Measurements from ENCODE around the gene SLC9A3.

The SLC9A3 gene

DNA sequence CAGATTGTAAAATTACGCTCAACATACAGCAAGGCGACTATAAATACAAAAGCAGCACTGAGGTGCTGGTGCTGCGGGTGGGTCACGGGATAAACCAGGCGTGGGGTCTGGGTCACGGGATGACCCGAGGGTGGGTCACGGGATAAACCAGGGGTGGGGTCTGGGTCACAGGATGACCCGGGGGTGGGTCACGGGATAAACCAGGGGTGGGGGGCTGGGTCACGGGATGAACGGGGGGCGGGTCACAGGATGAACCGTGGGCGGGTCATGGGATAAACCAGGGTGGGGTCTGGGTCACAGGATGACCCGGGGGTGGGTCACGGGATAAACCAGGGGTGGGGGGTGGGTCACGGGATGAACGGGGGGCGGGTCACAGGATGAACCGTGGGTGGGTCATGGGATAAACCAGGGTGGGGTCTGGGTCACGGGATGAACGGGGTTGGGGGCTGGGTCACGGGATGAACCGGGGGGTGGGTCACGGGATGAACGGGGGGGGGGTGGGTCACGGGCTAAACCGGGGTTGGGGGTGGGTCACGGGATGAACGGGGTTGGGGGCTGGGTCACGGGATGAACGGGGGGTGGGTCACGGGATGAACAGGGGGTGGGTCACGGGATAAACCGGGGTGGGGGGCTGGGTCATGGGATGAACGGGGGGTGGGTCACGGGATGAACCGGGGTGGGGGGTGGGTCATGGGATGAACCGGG is 30.2 kb upstream of the SLC9A3 start:
- DNase-seq = no peak

- no peak for DNase-seq
Observed at GRCh38 chr5:553874-554273, 29.6 kb upstream of the SLC9A3 start.

DNA sequence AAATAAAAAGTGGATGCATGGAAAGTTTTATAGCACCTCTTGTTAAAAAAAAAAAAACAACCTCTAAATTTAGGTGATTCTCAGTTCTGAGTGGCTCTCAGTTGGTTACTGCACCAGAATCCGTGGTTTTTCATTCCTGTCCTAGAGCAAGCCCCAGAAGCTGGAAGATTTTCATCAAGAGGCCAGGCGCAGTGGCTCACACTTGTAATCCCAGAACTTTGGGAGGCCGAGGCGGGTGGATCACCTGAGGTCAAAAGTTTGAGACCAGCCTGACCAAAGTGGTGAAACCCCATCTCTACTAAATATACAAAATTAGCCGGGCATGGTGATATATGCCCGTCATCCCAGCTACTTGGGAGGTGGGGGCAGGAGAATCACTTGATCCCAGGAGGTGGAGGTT is 27.2 kb upstream of the SLC9A3 start:
- no peak for DNase-seq

GRCh38 chr5:549229-549628 is 25.0 kb upstream of the SLC9A3 start:
- DNase-seq = no peak

DNA sequence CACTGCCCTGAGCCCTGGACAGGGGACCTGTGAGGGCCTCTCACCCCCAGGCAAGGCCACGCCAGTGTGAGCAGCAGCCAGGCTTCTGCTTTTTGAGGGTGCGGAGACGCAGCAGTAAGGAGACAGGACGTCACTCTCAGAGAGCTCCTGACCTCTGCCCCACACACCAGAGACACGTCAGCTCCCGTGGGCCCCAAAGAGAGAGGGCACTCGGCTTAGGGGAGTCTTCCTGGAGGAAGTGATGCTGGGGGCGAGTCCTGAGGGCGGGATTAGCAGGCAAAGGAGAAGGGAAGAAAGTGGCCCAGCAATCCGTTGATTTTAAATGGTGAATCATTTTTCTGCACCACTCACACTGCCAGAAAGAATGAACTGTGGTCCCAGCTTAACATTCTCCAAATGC is 24.0 kb upstream of the SLC9A3 start:
- no peak for DNase-seq

DNA sequence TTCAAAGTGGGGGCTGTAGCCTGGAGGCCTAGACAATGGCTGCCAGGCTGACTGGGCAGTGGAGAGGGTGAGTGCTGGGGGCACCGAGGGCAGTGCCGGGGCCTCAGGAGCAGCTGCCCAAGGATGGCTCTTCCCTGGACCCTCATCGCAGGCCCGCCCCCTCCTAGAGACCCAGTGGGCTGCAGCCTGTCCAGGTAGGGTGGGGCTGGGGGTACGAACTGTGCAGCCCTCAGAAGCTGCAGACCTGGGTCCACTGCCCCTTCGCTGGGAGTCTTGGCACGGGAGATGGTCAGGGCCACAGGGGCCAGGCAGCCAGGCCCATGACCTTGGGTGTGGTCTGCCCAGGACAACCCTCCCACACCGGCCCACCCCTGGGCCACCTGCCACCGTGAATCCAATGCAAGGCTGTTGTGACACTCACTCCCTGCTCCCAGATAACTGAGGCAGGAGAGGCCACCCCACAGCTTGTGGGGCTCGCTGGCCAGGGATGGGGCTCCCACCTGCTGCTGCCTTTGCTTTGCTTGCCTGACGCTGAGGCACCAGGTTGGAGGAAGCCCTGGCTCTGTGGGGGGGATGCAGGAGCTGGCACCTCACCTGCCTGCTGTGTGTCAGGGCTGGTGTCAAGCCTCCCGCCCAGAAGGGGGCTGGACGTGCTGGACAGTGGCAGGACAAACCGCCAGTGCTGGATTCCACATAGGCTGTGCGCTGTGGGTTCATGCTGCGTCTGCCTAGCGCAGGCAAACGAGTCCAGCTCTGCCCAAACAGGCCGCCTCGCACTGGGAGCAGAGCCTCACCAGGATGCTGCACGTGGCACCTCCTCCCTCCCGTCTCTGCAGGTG is 23.1 kb upstream of the SLC9A3 start:
- no peak for DNase-seq

- no peak for DNase-seq
Observed at GRCh38 chr5:546376-546908, 22.2 kb upstream of the SLC9A3 start.

DNA sequence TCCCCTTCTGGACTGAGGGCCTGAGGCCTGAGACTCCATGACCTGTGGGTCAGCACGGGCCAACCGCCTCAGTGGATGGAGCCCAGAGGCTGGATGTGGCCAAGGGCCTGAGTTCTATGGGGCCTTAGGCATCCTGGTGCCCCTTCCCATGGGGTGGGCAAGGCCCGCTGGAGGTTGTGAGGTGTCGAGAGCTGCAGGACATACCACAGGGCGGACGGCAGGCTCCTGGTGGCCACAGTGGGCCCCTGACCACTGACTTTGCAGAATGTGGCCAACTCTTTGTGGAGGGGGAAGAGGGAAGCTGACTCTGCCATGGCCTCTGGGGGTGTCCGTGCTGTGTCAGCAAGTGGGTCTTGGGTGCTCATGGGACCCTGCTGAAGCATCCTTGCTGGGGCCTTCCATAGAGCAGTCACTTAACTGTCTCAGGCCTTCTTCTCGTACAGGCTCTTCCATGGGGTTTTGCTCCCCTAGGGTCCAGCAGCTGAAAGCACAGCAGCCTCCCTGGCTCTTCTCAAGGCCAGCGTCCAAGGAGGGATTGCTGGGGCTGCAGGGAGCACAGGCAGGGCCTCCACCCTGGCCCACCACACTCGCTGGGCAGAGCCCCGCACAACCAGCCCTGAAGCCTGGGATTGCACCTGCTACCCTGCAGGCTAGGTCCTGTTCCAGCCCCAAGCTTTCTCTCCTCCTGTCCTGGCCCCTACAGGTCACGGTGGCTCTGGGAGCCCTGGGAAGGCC is 21.6 kb upstream of the SLC9A3 start:
- no peak for DNase-seq

GRCh38 chr5:544675-545355 is 20.6 kb upstream of the SLC9A3 start:
- DNase-seq = no peak

DNA sequence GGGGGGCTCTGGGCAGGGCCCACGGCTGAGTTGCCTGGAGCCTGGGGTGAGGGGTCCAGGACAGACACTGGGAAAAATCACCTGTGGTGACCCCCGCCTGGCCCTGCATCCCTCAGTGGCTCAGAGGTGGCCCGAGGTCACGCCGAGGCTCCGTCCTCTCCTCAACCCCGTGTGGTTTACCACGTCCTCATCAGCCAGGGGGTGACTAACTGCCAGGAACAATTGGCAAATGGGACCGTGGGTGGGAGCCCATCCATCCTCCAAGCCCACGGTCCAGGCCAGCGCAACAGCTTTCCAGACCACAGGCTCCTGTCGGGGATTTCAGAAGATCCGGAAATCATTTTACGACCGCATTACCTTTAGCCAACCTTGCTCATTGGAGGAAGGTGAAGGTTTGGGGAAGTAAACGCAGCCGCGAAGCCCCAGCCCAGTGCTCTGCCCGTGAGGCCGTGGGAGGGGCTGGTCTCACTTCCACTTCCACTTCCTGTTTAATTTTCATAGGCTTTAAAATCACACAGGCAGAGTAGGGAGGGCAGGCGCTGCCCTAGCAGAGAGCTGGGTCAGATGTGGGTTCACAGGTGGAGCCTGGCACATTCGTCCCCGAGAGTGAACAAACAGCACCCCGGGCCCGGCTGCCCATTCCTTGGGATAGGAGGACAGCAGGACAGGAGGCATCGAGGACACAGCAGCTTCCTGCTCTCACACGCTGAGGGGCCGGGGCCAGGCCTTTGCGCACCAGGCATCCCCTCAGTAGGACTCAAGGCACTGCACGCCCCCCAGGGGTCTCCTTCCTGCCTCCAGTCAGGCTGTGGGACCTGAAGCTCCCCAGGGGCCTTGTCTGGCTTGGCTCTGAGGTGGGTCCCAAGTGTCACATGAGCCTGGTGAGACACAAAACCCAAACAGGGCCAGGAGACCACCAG is 19.8 kb upstream of the SLC9A3 start:
- no peak for DNase-seq

DNA sequence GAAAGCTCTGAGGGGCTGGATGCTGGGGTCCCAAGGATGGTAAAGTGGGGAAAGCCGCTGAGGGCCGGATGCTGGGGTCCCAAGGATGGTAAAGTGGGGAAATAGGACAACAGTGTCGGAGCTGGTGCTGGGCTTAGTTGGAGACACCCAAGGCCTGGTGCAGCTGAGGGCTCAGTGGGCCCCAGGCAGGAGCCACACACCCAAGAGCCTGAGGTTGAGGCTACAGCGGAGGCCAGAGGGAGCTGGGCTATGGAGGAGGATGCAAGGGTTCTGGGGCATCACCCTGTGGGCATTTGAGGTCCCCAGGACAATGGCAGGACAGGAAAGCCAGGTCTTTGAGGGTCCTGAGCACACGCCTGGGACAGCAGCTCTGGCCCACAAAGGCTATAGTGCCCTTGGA is 19.1 kb upstream of the SLC9A3 start:
- DNase-seq = no peak

DNA sequence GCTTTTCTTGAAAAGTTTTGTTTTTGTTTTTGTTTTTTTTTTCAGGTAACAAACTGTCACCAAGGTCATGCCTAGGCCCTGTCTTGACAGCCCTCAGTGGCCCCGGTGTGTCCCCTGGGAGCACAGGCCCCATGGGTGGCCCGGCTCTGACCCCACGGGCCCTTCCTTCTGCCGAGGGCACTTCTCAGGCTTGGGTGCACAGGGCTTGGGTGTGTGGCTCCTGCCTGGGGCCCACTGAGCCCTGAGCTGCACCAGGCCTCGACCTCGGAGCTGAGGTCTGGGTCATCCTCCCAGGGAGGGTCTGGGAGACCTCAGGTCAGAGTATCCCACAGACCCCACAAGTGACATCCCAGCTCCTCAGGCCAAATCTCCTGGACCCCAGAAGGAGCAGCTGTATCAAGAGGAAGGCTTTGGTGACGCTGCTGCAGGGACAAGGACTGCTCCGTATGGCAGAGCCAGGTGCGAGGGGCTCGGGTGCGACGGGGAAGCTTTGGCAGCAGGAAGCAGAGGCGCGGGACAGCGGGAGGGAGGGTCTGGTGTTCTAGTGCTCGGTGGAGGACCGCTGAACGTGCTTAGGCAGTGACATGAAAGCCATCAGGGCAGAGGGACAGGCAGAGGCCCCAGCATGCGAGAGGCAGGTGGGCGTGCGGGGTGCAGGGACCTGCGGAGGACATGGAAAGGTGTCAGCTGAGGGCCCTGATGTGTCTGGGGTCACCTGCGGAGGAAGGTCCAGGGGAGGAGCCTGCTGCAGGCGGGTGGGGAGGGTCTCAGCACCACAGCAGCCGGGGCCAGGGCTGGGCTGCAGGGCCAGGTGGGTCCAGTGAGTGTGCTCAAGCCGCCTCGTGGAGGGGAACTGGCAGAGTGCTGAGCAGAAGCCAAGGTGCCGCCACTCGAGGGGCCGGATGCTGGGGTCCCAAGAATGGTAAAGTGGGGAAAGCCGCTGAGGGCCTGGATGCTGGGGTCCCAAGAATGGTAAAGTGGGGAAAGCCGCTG is 18.4 kb upstream of the SLC9A3 start:
- no peak for DNase-seq

DNA sequence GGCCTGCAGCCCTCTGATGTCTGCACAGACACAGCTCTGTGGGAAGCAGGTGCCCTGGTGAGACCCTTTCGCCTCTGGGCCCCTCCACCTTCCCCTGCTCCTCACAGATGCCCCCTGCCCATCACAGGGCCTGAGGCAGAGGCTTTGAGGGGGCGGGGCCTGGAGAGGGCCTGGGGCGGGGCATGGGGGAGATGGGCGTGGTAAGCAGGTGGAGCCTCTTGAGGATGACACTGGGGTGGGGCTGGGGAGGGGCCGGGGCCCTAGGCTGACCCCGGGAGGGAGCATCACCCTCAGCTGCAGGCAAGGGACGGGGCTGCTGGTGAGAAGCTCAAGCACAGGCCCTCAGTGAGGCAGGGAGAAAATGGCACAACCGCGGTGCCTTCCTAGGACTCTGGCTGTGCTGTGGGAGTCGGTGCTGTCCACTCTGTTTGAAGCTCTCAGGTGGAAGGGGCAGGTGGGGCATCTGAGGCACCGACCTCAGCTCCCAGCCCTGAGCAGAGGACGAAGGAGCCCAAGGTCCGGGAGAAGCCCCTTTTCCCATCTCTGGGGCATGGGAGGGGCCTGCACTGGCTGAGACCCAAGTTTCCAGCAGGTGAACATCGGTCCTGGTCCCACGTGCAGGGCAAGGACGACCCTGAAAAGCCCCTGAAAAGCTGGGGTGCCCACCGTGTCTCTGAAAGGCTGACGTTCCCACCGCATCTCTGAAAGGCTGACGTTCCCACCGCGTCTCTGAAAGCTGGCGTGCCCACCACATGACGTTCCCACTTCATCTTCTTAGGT is 17.5 kb upstream of the SLC9A3 start:
- DNase-seq = no peak

DNA sequence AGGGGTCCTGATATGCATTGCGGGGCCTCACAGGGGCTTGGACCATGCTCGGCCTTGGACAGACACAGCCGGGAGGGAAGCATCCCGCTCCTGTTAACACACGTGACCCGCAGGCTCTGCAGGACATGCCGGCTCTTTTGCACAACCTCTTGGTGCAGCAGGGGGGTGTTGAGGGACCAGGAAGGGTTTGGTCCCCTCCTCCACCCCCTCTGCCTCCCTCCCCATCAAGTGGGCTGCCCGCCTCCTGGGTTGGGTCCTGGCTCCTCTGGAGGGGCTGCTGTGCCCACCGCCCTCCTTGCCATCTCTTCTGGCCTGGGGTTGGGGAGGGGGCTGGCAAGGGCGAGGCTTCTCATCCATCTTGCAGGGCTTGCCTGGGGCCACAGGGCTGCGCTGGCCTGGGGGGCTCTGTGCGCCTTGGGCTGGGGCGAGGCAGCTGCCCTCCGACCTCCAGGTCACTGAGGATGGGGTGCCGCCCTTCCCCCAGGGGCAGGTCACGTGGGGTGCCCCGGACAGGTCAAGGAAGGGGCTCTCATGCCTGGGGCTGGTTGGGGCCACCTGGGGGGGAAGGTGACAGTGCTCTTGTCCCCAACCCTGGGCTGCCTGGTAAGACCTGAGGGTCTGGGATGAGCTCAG is 16.8 kb upstream of the SLC9A3 start:
- no peak for DNase-seq

DNA sequence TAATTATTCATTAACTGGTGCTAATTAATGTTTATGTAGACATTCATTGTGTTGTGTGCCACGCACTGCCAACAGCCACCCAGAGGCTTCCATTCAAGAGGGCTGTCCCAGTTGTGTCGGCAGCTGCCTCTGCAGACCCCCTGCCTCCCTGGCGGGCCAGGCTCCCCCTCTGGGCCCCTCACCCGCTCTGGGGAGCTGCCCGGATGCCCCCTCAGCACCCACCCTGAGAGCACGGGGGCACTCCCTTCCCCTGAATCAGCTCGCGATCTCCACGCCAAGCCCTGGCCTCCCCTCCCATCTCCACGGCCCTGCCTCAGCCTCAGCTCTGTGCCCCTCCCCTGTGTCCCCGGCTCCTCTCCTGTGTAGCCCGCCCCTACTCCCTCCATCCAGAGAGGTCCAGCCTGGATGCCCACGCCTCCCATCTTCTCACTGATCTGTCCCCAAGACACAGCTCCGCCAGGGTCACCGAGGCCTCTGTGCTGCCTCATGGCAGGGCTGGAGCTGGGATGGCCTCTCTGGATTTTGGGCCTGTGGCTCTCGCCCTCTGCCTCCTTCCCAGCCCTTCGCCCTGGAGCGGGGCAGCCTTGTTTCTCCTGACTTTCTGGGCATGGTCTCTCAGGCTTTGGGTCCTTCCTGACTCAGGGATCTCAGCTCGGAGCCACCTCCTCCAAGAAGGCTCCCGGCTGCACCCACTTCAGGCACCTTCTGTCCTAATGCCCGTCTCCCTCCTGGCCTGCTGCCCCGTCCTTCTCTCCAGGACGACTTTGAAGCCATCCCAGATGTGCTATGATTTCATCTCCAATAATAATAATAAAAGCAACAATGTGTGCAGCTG is 16.0 kb upstream of the SLC9A3 start:
- no peak for DNase-seq

- no peak for DNase-seq
Observed at GRCh38 chr5:539469-540070, 15.3 kb upstream of the SLC9A3 start.

DNA sequence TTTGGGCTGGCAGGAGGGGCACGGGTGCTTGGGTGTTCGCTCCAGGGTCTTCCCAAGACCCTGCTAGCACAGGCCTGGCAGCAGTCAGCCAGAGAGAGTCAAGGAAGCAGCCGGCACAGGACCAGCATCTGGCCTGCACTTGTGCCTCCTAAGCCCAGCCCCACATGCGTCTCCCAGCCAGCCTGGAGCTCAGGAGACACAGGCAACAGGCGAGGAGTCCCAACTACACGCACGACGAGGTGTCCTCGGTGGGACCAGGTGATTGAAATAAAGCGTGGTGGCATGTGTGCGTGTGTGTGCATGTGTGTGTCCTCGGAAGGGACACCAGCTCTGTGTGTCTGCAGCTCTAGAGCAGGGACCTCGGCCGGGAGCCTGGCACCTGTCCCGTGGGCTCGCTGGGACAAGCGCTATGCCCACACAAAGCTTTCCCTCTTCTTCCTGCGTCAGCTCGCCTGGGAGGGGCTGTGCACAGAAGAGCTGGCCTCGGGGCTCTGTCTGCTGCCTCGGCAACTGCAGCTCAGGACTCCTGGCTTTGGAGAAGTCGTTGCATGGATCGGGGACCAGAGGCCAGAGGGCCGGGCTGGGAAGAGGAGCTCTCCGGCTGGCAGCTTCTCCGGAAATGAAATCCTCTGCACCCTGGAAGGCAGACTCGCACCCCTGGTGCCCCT is 14.7 kb upstream of the SLC9A3 start:
- no peak for DNase-seq
